ENCODE results near the gene RAB25. TPM values are rescaled to one million over a fixed set of nuclear protein-coding genes. Genes with fewer than 3 reads are reported as not detected.
"Not testable (repeated sequence)": the region's sequence is repeated elsewhere in the genome, so short reads cannot be mapped to it uniquely, and the experiment has no call there.

RAB25 gene
- total RNA-seq, 4 donors from 2014 or later: 5.0 to 5.5 TPM; not detected in 2

DNA sequence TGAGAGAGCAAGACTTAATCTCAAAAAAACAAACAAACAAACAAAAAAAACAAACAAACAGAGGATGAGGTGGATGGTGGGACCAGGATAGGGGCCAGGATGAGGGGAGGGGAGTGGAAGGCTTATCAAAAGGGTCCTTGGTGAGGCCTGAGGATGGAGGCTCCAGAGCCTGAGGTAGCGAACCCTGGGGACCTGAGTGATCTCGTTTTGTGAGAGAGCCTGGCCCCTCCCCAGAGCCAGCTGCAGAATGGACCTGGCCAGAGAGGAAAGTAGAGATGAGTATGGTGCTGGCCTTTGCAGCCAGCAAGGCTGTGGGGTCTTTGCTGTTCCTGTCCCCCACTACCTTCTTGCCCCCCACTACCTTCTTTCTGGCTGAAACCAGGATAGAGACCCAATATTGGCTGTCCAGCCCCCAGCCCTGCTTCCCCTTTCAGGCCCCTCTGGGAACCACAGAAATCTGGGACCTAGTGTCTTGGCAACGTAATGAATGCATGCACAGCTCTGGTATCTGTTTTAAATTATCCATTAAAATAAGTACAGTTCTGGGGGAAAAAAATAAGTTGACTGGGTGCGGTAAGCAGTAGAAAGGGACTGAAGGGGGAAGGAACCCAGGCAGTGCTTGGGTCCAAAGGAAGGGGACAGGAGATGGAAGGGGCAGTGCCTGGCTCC is 52.5 kb downstream of the RAB25 start:
- Histone ChIP-seq H3K9me3 (no peaks in the 10 kb centered on the region), H3K4me1 (peaks cover 4 to 14% of the 10 kb centered on the region in 2 donors), H3K36me3 (no peaks in the 10 kb centered on the region), H3K27me3 (no peaks in the 10 kb centered on the region), H3K27ac (peak overlapping the region; percentile 97 to 99), H3K4me3 (peak overlapping the region in 1 of 2 donors; percentile 96)
- intact Hi-C loops (cut with DNase I; ENCODE audit: low total_unique reads): no loop called here
- DNase-seq: peak in 1 of 2 donors; percentile 37
- TF ChIP-seq POLR2A (IDR thresholded peaks at IDR 0.05): no peak
- no peak for TF ChIP-seq CTCF (IDR thresholded peaks at IDR 0.05)

GRCh38 chr1:156114101-156114918 is 53.4 kb downstream of the RAB25 start, which contains the start of gene LMNA:
Gene LMNA (plus strand): TSS chr1:156114711. CDS start chr1:156114919, 208 bp downstream.
- peak within 1 kb of the TSS; percentile 82 to 96 for H3K4me3 ChIP-seq
- peaks cover 4 to 16% of the 10 kb centered on the region in 2 donors for H3K4me1 ChIP-seq
- H3K9me3 ChIP-seq: no peaks in the 10 kb centered on the region
- H3K27me3 ChIP-seq: no peaks in the 10 kb centered on the region
- H3K36me3 ChIP-seq: no peaks in the 10 kb centered on the region
- peak within 1 kb of the TSS; percentile 97 to 99 for H3K27ac ChIP-seq
- DNase-seq: peak; percentile 93 to 98
- peak in 1 of 4 experiments; percentile 14 for TF ChIP-seq CTCF (IDR thresholded peaks at IDR 0.05)
- TF ChIP-seq POLR2A (IDR thresholded peaks at IDR 0.05): peak; percentile 95 to 99
- intact Hi-C loops (cut with DNase I; ENCODE audit: low total_unique reads): no loop called here

- Histone ChIP-seq H3K27ac (peak overlapping the region; percentile 97 to 99), H3K27me3 (no peaks in the 10 kb centered on the region), H3K9me3 (no peaks in the 10 kb centered on the region), H3K36me3 (no peaks in the 10 kb centered on the region), H3K4me1 (peaks cover 4 to 23% of the 10 kb centered on the region in 2 donors), H3K4me3 (peak overlapping the region; percentile 82 to 96)
- no peak for TF ChIP-seq POLR2A (IDR thresholded peaks at IDR 0.05)
- TF ChIP-seq CTCF (IDR thresholded peaks at IDR 0.05): no peak
- intact Hi-C loops (cut with DNase I; ENCODE audit: low total_unique reads): no loop called here
- no peak for DNase-seq
These were observed 54.1 kb downstream of the RAB25 start for GRCh38 chr1:156114919-156115513.

- TF ChIP-seq CTCF (IDR thresholded peaks at IDR 0.05) (no peak), POLR2A (IDR thresholded peaks at IDR 0.05) (peak in 1 of 2 donors; percentile 37)
- peak; percentile 65 to 74 for DNase-seq
- H3K27me3 ChIP-seq: no peaks in the 10 kb centered on the region
- peak overlapping the region; percentile 97 to 99 for H3K27ac ChIP-seq
- H3K4me1 ChIP-seq: peaks cover 4 to 30% of the 10 kb centered on the region in 2 donors
- intact Hi-C loops (cut with DNase I; ENCODE audit: low total_unique reads): no loop called here
- peak overlapping the region; percentile 82 to 96 for H3K4me3 ChIP-seq
- no peaks in the 10 kb centered on the region for H3K36me3 ChIP-seq
- no peaks in the 10 kb centered on the region for H3K9me3 ChIP-seq
These were observed 54.8 kb downstream of the RAB25 start for GRCh38 chr1:156115514-156116374.

- H3K9me3 ChIP-seq; intact Hi-C loops (cut with DNase I; ENCODE audit: low total_unique reads); H3K36me3 ChIP-seq; DNase-seq; H3K27me3 ChIP-seq: not testable (repeated sequence)
- peaks cover 11 to 34% of the 10 kb centered on the region in 2 donors for H3K4me1 ChIP-seq
- H3K4me3 ChIP-seq: peak overlapping the region; percentile 82 to 96
- H3K27ac ChIP-seq: peak overlapping the region; percentile 97 to 99
These were observed 55.8 kb downstream of the RAB25 start for GRCh38 chr1:156116731-156117130.

Measured in uterus (tissue), 4 donors.